Thymus (tissue), 11 donors: Measurements from ENCODE around the gene SERPINB10. TPM values are rescaled to one million over a fixed set of nuclear protein-coding genes. Genes with fewer than 3 reads are reported as not detected.

Source experiments
- DNase-seq, 9 donors: peaks; one replicate each; pipeline ENCODE4 v3.0.0-alpha.2; 2013; ENCODE audit warnings: low spot score in 9 of 9, low read depth in 6 of 9, missing footprints in 1 of 9
- H3K27ac ChIP-seq, 2 donors: one replicate each; pipeline ENCODE4 v1.5.1; 2013; ENCODE audit warnings: control low read depth in 1 of 2, low read depth in 1 of 2, low read length in 1 of 2, mild to moderate bottlenecking in 1 of 2, moderate library complexity in 1 of 2
- H3K27me3 ChIP-seq, 2 donors: one replicate each; pipeline ENCODE4 v1.5.1; 2013; ENCODE audit warnings: low read length in 1 of 2; ENCODE audit not compliant: control insufficient read depth in 2 of 2, insufficient read depth in 1 of 2
- H3K36me3 ChIP-seq, 2 donors: one replicate each; pipeline ENCODE4 v1.5.1; 2013; ENCODE audit warnings: low read length in 1 of 2, mild to moderate bottlenecking in 1 of 2, moderate library complexity in 1 of 2; ENCODE audit not compliant: control insufficient read depth in 2 of 2, insufficient read depth in 2 of 2
- H3K4me1 ChIP-seq, 2 donors: one replicate each; pipeline ENCODE4 v1.5.1; 2013; ENCODE audit warnings: low read length in 2 of 2; ENCODE audit not compliant: control insufficient read depth in 2 of 2, insufficient read depth in 2 of 2
- H3K4me3 ChIP-seq, 2 donors: one replicate each; pipeline ENCODE4 v1.5.1; 2013; ENCODE audit warnings: low read length in 2 of 2, control low read depth in 1 of 2, mild to moderate bottlenecking in 1 of 2
- H3K9me3 ChIP-seq, 2 donors: one replicate each; pipeline ENCODE4 v1.5.1; 2013; ENCODE audit warnings: low read length in 1 of 2, mild to moderate bottlenecking in 1 of 2; ENCODE audit not compliant: control insufficient read depth in 2 of 2, insufficient read depth in 1 of 2
- WGBS: extraction: QIAGEN DNeasy Blood & Tissue Kit; methylation state at CpG from one replicate; pipeline ENCODE4 v1.1.7; 2013; 5-methylcytosine and 5-hydroxymethylcytosine counted together
- polyA plus RNA-seq: library from polyadenylated mRNA; stranded (reverse); fragments of 200-250 nt; gene quantifications from one replicate; pipeline ENCODE4 v1.2.3, GENCODE V29; 2013
- total RNA-seq: library from RNA; stranded (reverse); fragments of 120-200 nt; gene quantifications from one replicate; pipeline ENCODE4 v1.2.4, GENCODE V29; 2013
- donor health status: healthy.

The SERPINB10 gene
- total and polyA plus RNA-seq, 2 donors = 1.7 to 2.5 TPM

DNA sequence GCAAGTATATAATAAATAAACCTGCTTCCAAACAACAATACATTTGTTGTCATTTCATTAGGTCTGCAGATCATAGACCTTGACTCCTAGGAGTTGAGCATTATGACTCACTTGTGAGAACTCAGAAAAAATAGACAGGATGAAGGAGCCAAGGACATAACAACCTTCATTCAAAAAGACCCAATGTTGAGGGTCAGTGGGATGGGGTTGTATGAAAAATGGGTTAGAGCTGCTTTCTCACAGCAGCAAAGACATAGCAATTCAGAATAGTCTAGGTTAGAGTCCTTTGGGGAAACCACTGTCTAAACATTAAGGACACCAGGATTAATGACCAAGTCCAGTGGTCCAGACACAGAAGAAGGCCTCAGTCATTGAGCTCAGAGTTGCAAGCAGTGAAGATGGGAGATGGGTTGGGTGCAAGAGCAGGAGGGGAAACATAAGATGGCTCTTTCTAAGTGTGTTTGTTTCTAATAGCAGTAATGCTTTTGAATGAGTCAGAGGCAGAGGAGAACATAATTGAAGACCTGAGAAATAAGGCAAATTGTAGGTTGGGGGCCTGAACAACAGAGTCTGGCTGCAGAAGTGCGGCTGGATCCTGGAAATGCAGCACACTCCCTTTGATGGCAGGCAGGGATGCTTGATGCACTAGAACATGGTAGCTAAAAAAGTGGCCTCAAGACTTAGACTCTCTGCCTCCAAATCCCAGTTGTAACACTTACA is 3.7 kb upstream of the SERPINB10 start:
- Histone ChIP-seq H3K27ac (no peak overlapping the region), H3K9me3 (no peaks in the 10 kb centered on the region), H3K4me1 (no peaks in the 10 kb centered on the region), H3K4me3 (no peak overlapping the region), H3K27me3 (no peaks in the 10 kb centered on the region), H3K36me3 (no peaks in the 10 kb centered on the region)
- 98% methylated on average over 1 of the region's 1 CpG for WGBS
- no peak for DNase-seq

DNA sequence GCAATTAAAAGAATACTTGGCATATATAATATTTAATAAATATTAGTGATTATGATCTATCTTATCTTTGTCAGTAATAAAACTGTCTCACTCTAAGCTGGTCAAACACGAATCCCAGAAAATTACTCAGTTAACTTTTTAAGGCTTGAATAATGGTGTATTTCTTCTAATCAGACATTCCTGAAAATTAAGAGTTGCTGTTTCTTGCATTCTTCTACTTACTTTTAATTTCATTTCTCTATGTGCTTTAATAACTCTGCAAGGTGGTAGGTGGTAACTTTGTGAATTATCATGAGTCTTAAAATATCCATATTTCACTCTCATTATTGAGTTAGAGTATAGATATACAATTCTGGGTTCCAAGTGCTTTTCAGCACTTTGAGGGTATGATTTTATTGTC is 3.1 kb upstream of the SERPINB10 start:
- no peaks in the 10 kb centered on the region for H3K4me1 ChIP-seq
- no peak overlapping the region for H3K4me3 ChIP-seq
- H3K36me3 ChIP-seq = no peaks in the 10 kb centered on the region
- no peaks in the 10 kb centered on the region for H3K27me3 ChIP-seq
- no peak overlapping the region for H3K27ac ChIP-seq
- H3K9me3 ChIP-seq = no peaks in the 10 kb centered on the region
- DNase-seq = no peak
- WGBS = 93% methylated on average over 1 of the region's 1 CpG

GRCh38 chr18:63905361-63905760 is 2.4 kb upstream of the SERPINB10 start:
- Histone ChIP-seq H3K27ac (no peak overlapping the region), H3K4me3 (no peak overlapping the region), H3K27me3 (no peaks in the 10 kb centered on the region), H3K4me1 (no peaks in the 10 kb centered on the region), H3K9me3 (no peaks in the 10 kb centered on the region), H3K36me3 (no peaks in the 10 kb centered on the region)
- WGBS = 94% methylated on average over 2 of the region's 2 CpGs
- DNase-seq = no peak

GRCh38 chr18:63906056-63906455 is 1.7 kb upstream of the SERPINB10 start:
- H3K4me1 ChIP-seq = no peaks in the 10 kb centered on the region
- no peaks in the 10 kb centered on the region for H3K36me3 ChIP-seq
- H3K27ac ChIP-seq = no peak overlapping the region
- no peak for DNase-seq
- H3K9me3 ChIP-seq = no peaks in the 10 kb centered on the region
- H3K27me3 ChIP-seq = no peaks in the 10 kb centered on the region
- whole genome bisulfite sequencing = 98% methylated on average over 1 of the region's 1 CpG
- no peak overlapping the region for H3K4me3 ChIP-seq

DNA sequence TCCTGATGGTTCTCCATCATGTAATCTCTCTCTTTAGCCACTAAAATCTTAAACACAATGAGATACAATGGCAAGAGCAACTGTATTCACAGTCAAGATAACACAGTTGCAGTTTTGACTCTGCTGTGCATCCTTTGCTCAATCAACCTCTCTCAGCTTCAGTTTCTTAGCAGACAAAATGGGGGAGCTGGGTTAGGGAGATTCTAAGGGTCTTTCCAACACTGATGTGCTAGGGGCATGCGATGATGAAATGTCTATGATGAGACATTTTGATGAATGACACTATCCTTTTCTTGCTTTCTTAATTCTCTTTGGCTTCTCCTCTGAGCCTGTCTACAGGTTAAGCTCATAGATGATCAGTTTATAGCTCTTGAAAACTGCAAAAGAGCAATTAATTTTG is 1.1 kb downstream of the SERPINB10 start:
- DNase-seq = no peak
- Histone ChIP-seq H3K4me3 (no peak overlapping the region), H3K27me3 (no peaks in the 10 kb centered on the region), H3K27ac (no peak overlapping the region), H3K36me3 (no peaks in the 10 kb centered on the region), H3K4me1 (no peaks in the 10 kb centered on the region), H3K9me3 (no peaks in the 10 kb centered on the region)
- 86% methylated on average over 1 of the region's 1 CpG for WGBS

GRCh38 chr18:63909870-63910269 is 2.1 kb downstream of the SERPINB10 start:
- WGBS = 90% methylated on average over 2 of the region's 2 CpGs
- peak in 1 of 9 donors; percentile 22 for DNase-seq
- no peak overlapping the region for H3K4me3 ChIP-seq

DNA sequence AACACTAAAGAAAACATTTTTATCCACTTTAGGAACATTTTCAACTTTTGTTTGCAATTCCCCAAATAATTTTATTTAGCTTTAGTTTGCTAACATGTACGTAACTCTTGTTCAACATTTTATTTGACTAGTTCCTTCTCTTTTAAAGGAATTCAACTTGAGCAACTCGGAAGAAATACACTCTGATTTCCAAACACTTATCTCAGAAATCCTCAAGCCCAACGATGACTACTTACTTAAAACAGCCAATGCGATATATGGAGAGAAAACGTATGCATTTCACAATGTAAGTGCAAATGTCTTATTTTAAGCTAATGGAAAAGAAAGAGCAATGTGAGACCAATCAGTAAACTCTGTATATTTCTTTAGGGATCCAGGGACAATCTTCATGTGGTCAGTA is 10.1 kb downstream of the SERPINB10 start:
- 95% methylated on average over 5 of the region's 5 CpGs for WGBS
- H3K27ac ChIP-seq = no peak overlapping the region
- H3K9me3 ChIP-seq = no peaks in the 10 kb centered on the region
- no peaks in the 10 kb centered on the region for H3K27me3 ChIP-seq
- DNase-seq = no peak
- no peak overlapping the region for H3K4me3 ChIP-seq
- H3K36me3 ChIP-seq = no peaks in the 10 kb centered on the region
- H3K4me1 ChIP-seq = no peaks in the 10 kb centered on the region

More at GRCh38 chr18:63909870-63910269, 2.1 kb downstream of the SERPINB10 start:
- Histone ChIP-seq H3K4me1 (no peaks in the 10 kb centered on the region), H3K27ac (peak overlapping the region in 1 of 2 donors; percentile 44), H3K9me3 (no peaks in the 10 kb centered on the region), H3K27me3 (no peaks in the 10 kb centered on the region), H3K36me3 (no peaks in the 10 kb centered on the region)

- WGBS = 93% methylated on average over 2 of the region's 2 CpGs
- no peaks in the 10 kb centered on the region for H3K27me3 ChIP-seq
- H3K4me1 ChIP-seq = no peaks in the 10 kb centered on the region
- no peak overlapping the region for H3K27ac ChIP-seq
- no peaks in the 10 kb centered on the region for H3K36me3 ChIP-seq
- H3K9me3 ChIP-seq = no peaks in the 10 kb centered on the region
- no peak overlapping the region for H3K4me3 ChIP-seq
- DNase-seq = no peak
Measured at GRCh38 chr18:63922049-63922448, 14.3 kb downstream of the SERPINB10 start.

DNA sequence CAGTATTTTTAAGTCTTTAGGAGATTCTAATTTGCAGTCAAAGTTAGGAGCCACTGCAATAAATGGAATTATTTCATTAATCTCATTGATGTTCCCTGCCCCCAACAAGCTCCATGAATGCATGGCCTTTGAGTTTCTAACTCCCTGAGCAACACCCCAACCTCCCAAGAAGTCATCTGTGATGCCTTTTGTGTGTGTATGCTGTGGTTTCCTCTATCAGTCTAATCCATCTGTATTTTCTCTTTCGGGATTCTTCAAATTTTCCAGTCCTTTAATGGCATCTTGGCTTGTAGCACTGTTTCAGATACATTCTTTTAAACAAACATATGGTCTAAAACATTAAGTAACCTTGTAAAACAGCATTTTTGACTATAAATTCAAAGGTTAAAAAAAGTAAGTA is 16.8 kb downstream of the SERPINB10 start:
- DNase-seq = no peak
- Histone ChIP-seq H3K36me3 (no peaks in the 10 kb centered on the region), H3K4me1 (no peaks in the 10 kb centered on the region), H3K4me3 (no peak overlapping the region), H3K9me3 (no peaks in the 10 kb centered on the region), H3K27ac (no peak overlapping the region), H3K27me3 (no peaks in the 10 kb centered on the region)
- WGBS = 94% methylated on average over 1 of the region's 1 CpG
